ENCODE results near the gene ZC3H15. TPM values are rescaled to one million over a fixed set of nuclear protein-coding genes. Genes with fewer than 3 reads are reported as not detected.
A peak's percentile ranks its signal among the peaks of the same experiment; 100 is the strongest.
"Not testable (repeated sequence)": the region's sequence is repeated elsewhere in the genome, so short reads cannot be mapped to it uniquely, and the experiment has no call there.

The ZC3H15 gene
- 44.4 and 48.3 TPM in 2 replicates for total RNA-seq

DNA sequence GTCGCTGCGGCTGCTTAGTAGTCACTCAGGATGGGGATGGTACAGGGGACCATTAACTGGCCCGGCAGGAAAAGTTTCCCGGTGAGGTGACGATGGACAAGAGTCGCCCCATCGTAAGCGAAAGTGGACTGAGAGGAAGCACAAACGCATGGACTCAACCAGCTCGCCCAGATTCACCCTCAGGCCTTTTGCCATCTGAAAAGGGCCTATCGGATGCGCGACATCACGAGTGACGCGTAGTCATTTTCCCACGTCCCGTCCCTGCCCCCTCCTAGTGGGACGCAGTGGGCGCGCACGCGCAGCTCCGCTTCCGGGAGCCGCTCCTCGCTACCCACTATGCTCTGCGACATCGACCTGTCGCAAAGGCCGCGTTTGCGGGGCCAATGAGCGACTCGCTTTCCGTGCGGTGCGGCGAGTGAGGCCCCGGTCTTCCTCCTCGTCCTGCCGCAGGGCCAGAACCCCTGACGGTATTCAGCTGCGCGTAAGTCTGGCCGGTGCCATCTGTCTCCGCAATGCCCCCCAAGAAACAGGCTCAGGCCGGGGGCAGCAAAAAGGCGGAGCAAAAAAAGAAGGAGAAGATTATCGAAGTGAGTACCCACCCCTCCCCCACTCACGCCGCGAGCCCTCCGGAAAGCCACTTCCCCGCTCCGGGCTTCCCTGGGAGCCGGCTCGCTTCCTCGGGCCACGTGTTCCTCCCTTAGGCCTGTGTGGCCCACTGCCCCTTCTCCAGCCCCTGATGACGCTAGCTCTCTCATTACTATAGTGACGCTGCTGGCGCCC, at the start of gene ZC3H15:
TSS of gene ZC3H15 (plus strand) at position 390 of the 780 bp plus-strand sequence. CDS start at position 513, 123 bp downstream.
- DNase-seq (ENCODE audit: extremely low read depth, low read depth, low spot score) = peak; percentile 87

DNA sequence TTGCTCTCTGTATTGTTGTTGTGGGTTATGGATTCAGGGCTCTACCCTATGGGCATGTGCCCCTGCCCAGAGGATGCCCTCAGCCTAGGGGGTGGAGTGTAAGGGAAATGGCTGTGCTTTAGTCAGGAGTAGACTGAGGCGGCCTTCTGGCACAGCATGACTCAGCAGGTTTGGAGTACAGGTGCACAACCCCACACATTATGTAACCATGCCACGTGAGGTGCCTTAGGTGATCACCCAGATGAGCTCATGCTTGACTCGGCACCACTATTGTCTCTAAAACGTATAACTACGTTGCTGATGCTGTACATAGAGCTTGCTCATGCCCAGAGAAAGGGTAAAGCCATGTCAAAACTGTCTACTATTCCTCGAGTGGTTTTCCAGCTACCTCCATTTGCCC, 48.3 kb upstream of the ZC3H15 start:
- DNase-seq (ENCODE audit: extremely low read depth, low read depth, low spot score) = no peak

DNA sequence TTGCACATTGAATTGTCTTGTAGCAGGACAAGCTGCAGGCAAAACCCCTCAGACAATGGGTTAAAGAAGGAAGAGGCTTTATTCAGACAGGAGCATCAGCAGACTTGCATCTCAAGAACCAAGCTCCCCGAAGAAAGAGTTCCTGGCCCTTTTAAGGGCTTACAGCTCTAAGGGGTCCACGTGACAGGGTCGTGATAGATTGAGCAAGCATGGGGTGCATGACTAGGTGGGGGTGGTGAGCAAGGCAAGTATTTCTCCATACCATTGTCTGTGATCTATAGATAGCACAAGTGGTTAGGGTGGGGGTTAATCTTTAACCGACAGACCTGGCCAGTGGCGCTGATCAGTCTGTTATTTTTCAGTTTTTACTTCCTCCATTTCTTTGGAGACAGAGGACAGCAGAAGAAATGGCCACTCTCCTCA, 46.4 kb upstream of the ZC3H15 start:
- DNase-seq (ENCODE audit: extremely low read depth, low read depth, low spot score) = not testable (repeated sequence)

DNA sequence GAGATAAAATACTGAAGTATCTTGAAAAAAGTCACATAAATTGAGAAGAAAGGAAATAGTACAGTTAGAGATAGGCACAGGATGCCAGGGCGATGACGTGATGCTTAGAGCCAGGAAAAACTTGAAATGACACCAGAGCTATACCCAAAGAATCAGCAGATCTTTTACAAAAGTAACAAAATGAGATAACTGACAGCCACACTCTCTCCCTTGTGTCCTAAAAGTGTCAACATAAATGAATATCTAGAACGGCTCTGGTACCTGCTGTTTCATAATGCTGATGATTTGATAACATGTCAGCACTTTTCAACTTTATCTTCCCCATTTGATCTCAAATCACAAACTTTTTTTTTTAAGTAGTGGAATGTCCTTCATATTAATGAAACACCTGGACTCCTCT, 45.6 kb upstream of the ZC3H15 start:
- DNase-seq (ENCODE audit: extremely low read depth, low read depth, low spot score) = peak; percentile 7

DNA sequence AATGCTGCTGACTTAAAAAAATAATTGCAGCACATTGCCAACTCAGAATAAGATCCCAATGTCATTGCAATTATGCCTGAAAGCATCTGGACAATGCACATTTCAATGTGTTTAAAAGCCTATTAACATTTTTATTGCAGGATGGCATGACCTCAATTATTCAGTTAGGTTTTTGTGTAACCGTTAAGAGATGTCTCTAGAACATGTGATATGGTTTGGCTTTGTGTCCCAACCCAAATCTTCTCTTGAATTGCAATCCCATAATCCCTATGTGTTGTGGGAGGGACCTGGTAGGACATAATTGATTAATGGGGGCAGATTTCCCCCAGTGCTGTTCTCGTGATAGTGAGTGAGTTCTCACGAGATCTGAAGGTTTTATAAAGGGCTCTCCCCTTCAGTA, 43.2 kb upstream of the ZC3H15 start:
- no peak for DNase-seq (ENCODE audit: extremely low read depth, low read depth, low spot score)

DNA sequence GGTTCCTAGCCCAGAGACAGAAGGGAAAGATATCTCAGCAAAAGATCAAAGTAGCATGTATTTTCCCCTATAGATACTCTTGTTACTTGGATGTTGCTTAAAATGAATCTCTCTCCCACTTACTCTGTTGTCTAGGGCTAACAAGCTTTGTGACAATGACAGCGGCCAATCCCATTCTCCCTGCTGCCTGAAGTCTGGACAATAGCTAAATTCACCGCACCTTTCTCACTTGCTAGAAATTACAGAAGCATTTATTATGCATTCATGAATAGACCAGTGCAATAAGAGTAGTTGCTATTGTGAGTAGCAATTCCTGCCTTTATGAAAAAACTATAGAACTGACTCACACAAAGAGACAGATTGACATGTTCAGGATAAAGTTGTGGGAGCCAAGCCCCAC, 42.2 kb upstream of the ZC3H15 start:
- no peak for DNase-seq (ENCODE audit: extremely low read depth, low read depth, low spot score)

DNA sequence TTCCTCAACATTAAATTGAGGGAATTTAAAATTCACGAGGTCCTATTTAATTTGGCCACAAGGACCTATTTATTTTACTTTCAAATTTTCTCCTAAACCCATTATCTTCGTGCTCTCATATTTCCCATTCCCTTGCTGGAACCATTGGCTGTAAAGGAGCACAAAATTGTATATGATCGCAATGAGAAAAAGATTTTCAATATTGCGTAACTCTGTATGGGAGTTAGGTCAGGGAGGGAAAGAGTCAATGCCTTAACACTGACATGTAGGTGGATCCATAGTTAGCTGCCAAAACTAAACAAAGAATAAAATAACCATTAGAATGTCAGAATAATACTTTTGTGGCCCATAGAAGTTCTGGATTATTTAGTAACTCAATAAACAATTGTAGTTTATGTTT, 40.6 kb upstream of the ZC3H15 start:
- no peak for DNase-seq (ENCODE audit: extremely low read depth, low read depth, low spot score)

DNA sequence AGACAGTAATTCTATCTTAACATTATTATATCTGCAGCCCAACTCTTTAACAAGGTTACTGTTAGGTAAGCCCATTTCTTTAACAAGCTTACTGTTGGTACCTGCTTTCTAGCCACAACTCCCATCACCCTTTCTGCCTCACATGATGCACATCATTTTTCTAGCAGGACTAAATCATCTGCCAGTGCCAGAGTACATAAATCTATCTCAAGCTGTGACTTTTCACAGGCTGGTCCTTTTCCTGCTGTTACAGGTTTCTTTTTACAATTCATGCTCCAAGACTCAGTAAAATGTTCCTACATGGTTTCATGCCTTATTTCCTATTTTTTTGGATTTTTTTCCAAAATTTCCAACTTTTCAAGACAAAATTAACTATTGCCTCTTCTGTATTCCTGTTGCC, 30.4 kb upstream of the ZC3H15 start:
- DNase-seq (ENCODE audit: extremely low read depth, low read depth, low spot score) = no peak

DNA sequence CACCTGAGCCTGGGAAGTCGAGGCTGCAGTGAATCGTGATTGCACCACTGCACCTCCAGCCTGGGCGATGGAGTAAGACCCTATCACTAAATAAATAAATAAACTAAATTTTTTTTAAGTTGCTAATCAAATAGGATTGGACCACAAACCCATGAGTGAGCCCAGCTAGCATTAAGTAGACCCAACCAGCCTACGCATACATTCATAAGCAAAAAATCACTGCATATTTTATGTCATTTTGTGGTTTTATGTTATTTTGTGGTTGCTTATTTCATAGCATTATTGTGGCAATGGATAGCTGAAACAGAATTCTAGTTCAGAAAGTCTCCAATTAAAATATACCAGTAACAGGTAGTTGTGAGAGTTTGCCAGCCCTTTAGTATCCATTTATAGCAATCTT, 29.1 kb upstream of the ZC3H15 start:
- DNase-seq (ENCODE audit: extremely low read depth, low read depth, low spot score) = no peak

DNA sequence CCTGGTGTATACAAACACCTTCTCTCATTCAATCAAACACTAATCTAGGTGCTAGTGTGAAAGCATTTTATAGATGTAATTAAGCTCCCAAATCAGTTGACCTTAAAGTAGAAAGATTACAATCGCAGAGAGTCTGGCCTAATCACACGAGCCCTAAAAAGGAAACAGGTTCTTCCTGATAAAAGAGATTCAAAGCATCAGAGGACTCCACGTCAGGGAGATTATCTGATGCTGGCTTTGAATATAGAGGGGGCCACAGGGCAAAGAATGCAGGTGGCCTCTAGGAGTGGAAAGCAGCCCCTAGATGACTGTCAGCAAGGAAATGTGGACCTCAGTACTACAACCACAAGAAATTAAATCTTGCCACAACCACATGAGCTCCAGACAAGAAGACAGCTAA, 28.2 kb upstream of the ZC3H15 start:
- no peak for DNase-seq (ENCODE audit: extremely low read depth, low read depth, low spot score)

DNA sequence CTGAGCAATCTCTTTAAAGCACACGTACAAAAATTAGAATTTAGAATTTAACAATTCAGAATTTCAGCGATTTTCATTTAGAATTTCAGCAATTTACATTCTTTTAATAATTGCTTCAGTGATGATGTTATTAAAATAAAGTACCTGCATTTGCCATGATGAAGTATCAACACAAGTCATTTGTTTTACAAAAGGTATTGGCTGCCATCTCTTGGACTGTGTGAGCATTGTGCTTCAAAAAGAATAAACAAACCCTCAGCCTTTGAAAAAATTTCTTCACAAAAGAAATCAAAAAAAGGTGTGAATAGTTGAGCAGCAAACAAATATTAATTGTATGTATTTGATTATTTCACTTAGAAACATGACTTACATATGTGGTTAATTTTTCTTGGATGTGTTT, 27.1 kb upstream of the ZC3H15 start:
- DNase-seq (ENCODE audit: extremely low read depth, low read depth, low spot score) = peak; percentile 7

DNA sequence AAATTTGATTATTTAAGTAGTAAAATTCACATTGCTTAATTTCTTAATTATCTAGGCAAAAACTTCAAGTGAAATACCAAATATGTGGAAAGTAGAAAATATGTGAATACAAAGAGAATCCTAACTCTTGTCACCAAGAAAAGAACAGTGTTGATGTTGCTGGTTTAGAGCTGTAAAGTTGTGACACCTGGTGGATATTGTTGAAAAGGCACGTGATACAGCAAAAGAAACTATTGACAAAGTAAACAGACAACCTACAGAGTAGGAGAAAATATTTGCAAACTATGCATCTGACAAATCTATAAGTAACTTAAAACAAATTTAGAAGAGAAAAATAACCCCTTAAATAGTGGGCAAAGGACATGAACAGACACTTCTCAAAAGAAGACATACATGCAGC, 25.6 kb upstream of the ZC3H15 start:
- peak; percentile 7 for DNase-seq (ENCODE audit: extremely low read depth, low read depth, low spot score)

DNA sequence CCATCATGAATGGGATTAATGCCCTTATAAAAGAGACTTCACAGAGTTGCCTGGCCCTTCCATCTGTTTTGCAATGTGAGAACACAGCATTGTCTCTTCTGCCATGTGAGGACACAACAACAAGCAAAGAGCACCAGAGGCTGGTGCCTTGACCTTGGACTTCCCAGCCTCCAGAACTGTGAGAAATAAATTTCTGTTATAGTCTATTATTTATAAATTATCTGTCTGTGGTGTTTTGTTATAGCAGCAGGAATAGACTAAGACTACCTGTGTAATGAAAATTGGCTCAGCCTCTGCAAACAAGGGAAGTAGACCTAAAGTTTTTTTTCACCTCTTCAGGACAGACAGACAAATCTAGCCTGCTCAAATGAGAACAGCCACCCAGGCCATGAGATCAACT, 19.3 kb upstream of the ZC3H15 start:
- no peak for DNase-seq (ENCODE audit: extremely low read depth, low read depth, low spot score)

DNA sequence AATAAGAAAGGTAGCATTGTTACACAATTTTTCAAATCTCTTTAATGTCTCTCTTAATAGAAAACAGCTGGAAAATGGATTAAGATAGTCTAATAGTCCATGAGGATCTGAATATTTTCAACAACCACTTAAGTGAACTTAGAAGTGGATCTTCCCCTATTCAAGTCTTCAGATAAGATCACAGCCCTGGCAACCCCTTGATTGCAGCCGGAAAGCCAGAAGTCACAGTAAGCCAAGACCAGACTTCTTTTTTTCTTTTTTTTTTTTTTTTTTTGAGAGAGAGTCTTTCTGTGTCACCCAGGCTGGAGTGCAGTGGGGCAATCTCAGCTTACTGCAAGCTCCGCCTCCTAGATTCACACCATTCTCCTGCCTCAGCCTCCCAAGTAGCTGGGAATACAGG, 18.6 kb upstream of the ZC3H15 start:
- no peak for DNase-seq (ENCODE audit: extremely low read depth, low read depth, low spot score)

DNA sequence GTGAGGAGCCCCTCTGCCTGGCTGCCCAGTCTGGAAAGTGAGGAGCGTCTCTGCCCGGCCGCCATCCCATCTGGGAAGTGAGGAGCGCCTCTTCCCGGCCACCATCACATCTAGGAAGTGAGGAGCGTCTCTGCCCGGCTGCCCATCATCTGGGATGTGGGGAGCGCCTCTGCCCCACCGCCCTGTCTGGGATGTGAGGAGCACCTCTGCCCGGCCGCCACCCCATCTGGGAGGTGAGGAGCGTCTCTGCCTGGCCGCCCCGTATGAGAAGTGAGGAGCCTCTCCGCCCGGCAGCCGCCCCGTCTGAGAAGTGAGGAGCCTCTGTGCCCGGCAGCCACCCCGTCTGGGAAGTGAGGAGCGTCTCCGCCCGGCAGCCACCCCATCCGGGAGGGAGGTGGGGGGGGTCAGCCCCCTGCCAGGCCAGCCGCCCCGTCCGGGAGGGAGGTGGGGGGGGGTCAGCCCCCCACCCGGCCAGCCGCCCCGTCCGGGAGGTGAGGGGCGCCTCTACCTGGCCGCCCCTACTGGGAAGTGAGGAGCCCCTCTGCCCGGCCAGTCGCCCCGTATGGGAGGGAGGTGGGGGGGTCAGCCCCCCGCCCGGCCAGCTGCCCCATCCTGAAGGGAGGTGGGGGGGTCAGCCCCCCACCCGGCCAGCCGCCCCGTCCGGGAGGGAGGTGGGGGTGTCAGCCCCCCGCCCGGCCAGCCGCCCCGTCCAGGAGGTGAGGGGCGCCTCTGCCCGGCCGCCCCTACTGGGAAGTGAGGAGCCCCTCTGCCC, 13.2 kb upstream of the ZC3H15 start:
- DNase-seq (ENCODE audit: extremely low read depth, low read depth, low spot score) = not testable (repeated sequence)

DNA sequence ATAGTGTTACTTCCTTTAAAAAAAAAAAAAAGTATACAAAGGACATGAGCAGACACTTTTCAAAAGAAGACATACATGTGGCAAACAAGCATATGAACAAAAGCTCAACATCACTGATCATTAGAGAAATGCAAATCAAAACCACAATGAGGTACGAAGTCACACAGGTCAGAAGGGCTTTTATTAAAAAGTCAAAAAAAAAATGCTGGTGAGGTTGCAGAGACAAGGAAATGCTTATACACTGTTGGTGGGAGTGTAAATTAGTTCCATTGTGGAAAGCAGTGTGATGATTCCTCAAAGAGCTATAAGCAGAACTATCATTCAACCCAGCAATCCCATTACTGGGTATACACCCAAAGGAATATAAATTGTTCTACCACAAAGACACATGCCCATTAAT, 11.8 kb upstream of the ZC3H15 start:
- DNase-seq (ENCODE audit: extremely low read depth, low read depth, low spot score) = not testable (repeated sequence)

DNA sequence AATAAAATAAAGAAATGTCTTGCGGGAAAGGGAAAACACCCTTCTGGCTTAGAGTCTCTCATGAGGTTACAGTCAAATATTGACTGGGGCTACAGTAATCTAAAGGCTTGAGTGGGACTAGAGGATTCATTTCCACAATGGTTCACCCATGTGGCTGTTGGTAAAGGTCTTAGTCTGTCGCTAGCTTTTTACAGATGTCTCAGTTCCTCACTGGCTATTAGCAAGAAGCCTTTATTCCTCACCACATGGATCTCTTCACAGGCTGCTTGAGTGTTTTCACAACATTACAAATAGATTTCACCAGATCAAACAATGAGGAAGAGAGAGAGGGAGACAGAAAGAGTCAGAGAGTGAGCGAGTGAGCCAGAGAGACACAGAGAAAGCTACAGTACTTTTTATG, 8.3 kb upstream of the ZC3H15 start:
- DNase-seq (ENCODE audit: extremely low read depth, low read depth, low spot score) = no peak

DNA sequence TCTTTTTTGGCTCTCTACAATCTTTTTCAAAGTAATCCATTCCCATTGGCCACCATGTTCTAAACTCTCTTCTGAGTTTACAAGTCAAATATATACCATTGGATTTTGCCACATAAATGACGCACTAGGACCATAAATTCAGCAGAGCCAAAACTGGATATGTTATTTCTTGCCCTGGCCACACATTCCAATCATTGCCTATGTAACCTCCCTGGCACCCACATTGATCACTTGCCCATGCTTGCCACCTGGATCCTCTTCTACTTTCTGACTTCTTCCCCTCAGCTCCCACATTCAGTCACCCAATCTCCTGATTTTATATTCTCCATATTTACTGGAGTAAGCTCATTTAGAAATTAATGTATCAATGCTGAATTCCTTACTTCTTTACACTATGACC, 5.1 kb upstream of the ZC3H15 start:
- DNase-seq (ENCODE audit: extremely low read depth, low read depth, low spot score) = no peak

DNA sequence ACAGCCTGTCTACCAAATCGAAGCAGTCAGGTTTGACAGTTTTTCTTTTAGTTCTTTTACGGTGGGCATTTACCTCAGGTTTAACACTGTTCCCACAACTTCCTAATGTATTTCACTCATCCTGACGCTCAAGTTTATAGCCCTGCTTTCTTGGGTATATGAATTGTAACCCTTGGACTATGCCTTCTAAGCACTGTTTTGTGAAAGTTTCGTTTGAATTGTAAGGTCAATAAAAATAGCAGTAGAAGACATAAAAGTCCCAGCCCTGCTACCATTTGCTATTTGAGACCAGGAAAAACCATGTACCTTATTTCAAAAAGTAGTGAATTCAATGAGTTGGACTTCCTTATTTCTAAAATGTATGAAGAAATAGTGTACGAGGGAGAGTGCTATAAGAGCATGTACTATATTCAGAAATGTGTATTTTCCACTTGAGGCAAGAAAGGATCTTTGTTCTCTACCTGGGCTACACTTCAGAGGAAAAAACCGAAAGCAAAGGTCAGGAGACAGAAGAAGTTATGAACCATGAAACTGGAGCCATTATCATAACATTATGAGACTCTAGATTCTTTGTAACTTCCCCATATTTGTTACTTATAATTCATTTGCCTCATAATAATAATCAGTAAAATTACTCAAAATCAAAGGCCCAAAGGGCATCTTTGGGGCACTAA, 1.9 kb upstream of the ZC3H15 start:
- DNase-seq (ENCODE audit: extremely low read depth, low read depth, low spot score) = no peak

DNA sequence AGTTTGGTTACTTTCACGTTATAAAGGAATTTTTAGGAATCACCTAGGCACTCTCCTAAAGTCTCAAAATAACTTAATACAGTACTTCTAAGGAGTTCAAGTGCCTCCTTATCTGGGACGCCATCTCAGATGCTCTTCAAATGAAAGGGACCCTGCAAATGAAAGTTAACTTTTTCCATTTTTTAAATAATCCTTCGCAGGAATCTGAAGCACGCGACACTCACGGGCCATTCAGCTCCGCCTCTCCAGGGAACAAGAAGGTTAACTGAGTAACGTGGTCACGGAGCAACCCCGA, 537 bp upstream of the ZC3H15 start:
- DNase-seq (ENCODE audit: extremely low read depth, low read depth, low spot score) = peak; percentile 63

DNA sequence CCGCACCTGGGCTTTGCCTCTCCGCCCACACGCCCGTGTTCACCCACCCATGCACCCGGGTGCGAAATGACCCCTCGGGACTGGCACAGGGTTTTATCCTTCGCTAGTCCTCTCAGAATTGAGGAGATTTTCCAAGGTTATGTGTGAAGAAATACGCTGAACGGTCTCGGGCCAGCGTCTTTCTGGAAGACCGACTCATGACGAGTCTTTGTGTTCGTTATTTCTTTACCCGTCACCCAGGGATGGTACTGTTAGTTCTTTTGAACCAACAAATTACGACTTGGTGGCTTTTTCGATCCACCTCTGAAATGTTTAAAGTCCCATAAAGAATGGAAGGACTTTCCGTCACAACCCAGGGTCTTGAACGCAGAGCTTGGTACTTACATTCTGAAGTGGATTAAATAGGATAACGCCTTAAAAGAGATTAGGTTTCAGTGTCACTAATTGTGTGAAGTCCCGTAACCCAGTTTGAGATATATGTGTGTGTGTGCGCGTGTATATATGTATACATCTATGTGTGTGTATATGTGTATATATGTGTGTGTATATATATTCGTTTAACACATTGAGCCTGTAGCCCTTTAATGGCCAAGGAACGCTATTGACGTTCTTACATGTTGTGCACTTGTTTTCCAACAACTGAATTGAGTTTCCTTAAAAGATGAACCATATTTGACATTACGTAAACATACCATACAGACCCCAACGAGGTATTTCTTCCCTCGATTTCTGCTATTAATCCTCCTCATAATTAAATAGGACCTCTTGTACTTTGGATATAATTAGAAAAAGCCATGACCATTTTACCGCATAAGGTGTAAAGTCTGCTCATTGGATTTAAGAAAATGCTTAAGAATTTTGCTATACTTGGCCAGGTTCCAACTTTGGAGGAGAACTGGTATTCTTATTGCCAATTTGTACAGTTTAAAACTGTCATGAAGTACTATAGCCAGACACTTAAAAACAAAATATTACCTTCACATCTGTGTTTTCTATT, 889 bp downstream of the ZC3H15 start:
- DNase-seq (ENCODE audit: extremely low read depth, low read depth, low spot score) = peak; percentile 27

Measured in glomerular endothelial cell (primary cell).